ENCODE measurements around the gene PRKCQ. TPM values are rescaled to one million over a fixed set of nuclear protein-coding genes. Genes with fewer than 3 reads are reported as not detected.

PRKCQ gene
- total and polyA plus RNA-seq, 2 of the 8 experiments (the other 6 are each of a cell fraction or from before 2014, with no cell fraction given), result 9.1 to 22.6 TPM

DNA sequence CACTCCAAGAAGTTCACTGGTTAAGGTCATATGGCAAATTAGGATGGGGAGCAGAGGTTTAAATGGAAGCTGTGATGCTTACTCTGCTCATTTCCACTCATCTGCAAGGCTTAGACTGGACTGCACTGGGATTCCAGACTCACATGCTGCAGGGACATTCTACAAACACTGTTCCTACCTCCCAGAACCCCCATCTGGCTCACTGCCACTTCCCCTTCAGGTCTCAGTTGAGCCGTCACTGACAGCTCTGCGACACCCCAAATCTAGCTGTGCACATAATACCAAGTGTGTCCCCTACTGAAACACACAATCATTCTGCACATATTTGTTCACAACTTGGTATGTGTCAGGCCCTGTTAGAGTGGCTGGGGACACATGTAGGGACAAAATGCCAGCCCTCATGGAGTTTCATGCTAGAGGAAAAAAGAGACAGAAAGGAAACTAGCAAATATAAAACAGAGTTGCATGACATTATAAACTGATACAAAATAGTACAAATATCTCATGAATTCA is 5.4 kb downstream of the PRKCQ start (continued):
- TF ChIP-seq JUND (IDR thresholded peaks at IDR 0.05; ENCODE audit: low read length), result no peak
- no peak for TF ChIP-seq TCF12 (IDR thresholded peaks at IDR 0.05; ENCODE audit: low read depth, low read length)
- TF ChIP-seq SIN3A (conservative IDR thresholded peaks at IDR 0.05 in 1 of 2, IDR thresholded peaks at IDR 0.05 in 1 of 2; ENCODE audit: low read depth in 1 of 2, low read length in 2 of 2), result no peak
- TF ChIP-seq TBP (IDR thresholded peaks at IDR 0.05; ENCODE audit: low read depth, low read length), result no peak
- TF ChIP-seq HDAC6 (IDR thresholded peaks at IDR 0.05; ENCODE audit: low read depth, low read length), result no peak
- TF ChIP-seq CHD1 (IDR thresholded peaks at IDR 0.05; ENCODE audit: low read depth, low read length), result no peak
